SHP77 (cell line): ENCODE data around the gene DUSP21.
"Not testable (repeated sequence)": the region's sequence is repeated elsewhere in the genome, so short reads cannot be mapped to it uniquely, and the experiment has no call there.

ENCODE experiments used
- DNase-seq, 2 experiments: peaks; one replicate each; lab custom pipeline; 2025; lab: John Stamatoyannopoulos, UW

Gene DUSP21

GRCh38 chrX:44876086-44876485 is 32.3 kb downstream of the DUSP21 start:
- DNase-seq = no peak

GRCh38 chrX:44876767-44877166 is 32.9 kb downstream of the DUSP21 start:
- DNase-seq = no peak

- DNase-seq = no peak
These were observed 35.0 kb downstream of the DUSP21 start for GRCh38 chrX:44878780-44879179.

GRCh38 chrX:44881549-44881948 is 37.7 kb downstream of the DUSP21 start:
- DNase-seq = no peak

GRCh38 chrX:44882635-44883034 is 38.8 kb downstream of the DUSP21 start:
- DNase-seq = no peak

- DNase-seq = no peak
These were observed 41.1 kb downstream of the DUSP21 start for GRCh38 chrX:44884944-44885343.

- no peak for DNase-seq
These were observed 46.0 kb downstream of the DUSP21 start for GRCh38 chrX:44889824-44890223.

GRCh38 chrX:44890247-44890646 is 46.4 kb downstream of the DUSP21 start:
- no peak for DNase-seq

GRCh38 chrX:44890687-44891086 is 46.9 kb downstream of the DUSP21 start:
- DNase-seq = not testable (repeated sequence)

- no peak for DNase-seq
These were observed 47.8 kb downstream of the DUSP21 start for GRCh38 chrX:44891642-44892041.
